Measurements from ENCODE around the gene COQ8B.

GRCh38 chr19:40755791-40756190 lies 39.1 kb upstream of the COQ8B start:
- TF ChIP-seq POLR2A (IDR thresholded peaks at IDR 0.05; ENCODE audit: low read depth) (no peak), CTCF (IDR thresholded peaks at IDR 0.05) (no peak), EP300 (IDR thresholded peaks at IDR 0.05) (no peak)
